ENCODE measurements around the gene SMARCAD1. TPM values are rescaled to one million over a fixed set of nuclear protein-coding genes. Genes with fewer than 3 reads are reported as not detected.

The SMARCAD1 gene
- total and polyA plus RNA-seq, 2 experiments from 2014 or later = 14.7 to 58.1 TPM

- no peak overlapping the region for H3K4me3 ChIP-seq
- no peaks in the 10 kb centered on the region for H3K9me2 ChIP-seq (replicated peaks; ENCODE audit: insufficient read depth)
- DNase-seq (ENCODE audit: low spot score) = no peak
- H3K27ac ChIP-seq = no peak overlapping the region
- no peaks in the 10 kb centered on the region for H3K4me1 ChIP-seq (ENCODE audit: insufficient read depth)
- no peaks in the 10 kb centered on the region for H3K36me3 ChIP-seq (replicated peaks; ENCODE audit: insufficient read depth, low read depth)
- H3K79me2 ChIP-seq = peaks cover 81% of the 10 kb centered on the region
- no peaks in the 10 kb centered on the region for H3K27me3 ChIP-seq
- WGBS (ENCODE audit: low lambda C conversion rate, missing lambda C conversion rate) = 97% methylated on average over 4 of the region's 4 CpGs
- TF ChIP-seq EZH2 (IDR thresholded peaks at IDR 0.05; ENCODE audit: borderline replicate concordance) (no peak), EZH2phosphoT487 (IDR thresholded peaks at IDR 0.05; ENCODE audit: low read depth, severe bottlenecking, unreplicated experiment) (no peak)
- TF ChIP-seq, protein P1, sequence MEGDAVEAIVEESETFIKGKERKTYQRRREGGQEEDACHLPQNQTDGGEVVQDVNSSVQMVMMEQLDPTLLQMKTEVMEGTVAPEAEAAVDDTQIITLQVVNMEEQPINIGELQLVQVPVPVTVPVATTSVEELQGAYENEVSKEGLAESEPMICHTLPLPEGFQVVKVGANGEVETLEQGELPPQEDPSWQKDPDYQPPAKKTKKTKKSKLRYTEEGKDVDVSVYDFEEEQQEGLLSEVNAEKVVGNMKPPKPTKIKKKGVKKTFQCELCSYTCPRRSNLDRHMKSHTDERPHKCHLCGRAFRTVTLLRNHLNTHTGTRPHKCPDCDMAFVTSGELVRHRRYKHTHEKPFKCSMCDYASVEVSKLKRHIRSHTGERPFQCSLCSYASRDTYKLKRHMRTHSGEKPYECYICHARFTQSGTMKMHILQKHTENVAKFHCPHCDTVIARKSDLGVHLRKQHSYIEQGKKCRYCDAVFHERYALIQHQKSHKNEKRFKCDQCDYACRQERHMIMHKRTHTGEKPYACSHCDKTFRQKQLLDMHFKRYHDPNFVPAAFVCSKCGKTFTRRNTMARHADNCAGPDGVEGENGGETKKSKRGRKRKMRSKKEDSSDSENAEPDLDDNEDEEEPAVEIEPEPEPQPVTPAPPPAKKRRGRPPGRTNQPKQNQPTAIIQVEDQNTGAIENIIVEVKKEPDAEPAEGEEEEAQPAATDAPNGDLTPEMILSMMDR (IDR thresholded peaks at IDR 0.05; ENCODE audit: poor library complexity) = no peak
- no peaks in the 10 kb centered on the region for H4K20me1 ChIP-seq (ENCODE audit: insufficient read depth, poor library complexity, severe bottlenecking)
- no peak overlapping the region for H2AFZ ChIP-seq
- H3K4me2 ChIP-seq = no peak overlapping the region
- H3K9me3 ChIP-seq (ENCODE audit: low read depth) = no peaks in the 10 kb centered on the region
These were observed 19.1 kb downstream of the SMARCAD1 start for GRCh38 chr4:94226763-94227162.

- Histone ChIP-seq H3K9me2 (replicated peaks; ENCODE audit: insufficient read depth) (no peaks in the 10 kb centered on the region), H3K36me3 (replicated peaks; ENCODE audit: insufficient read depth, low read depth) (no peaks in the 10 kb centered on the region), H3K79me2 (peaks cover 68% of the 10 kb centered on the region), H2AFZ (no peak overlapping the region), H3K4me2 (no peak overlapping the region), H3K4me3 (no peak overlapping the region), H3K9me3 (ENCODE audit: low read depth) (no peaks in the 10 kb centered on the region), H4K20me1 (ENCODE audit: insufficient read depth, poor library complexity, severe bottlenecking) (no peaks in the 10 kb centered on the region), H3K4me1 (ENCODE audit: insufficient read depth) (no peaks in the 10 kb centered on the region), H3K27ac (no peak overlapping the region), H3K27me3 (no peaks in the 10 kb centered on the region)
- no peak for TF ChIP-seq EZH2 (IDR thresholded peaks at IDR 0.05; ENCODE audit: borderline replicate concordance)
- no peak for TF ChIP-seq EZH2phosphoT487 (IDR thresholded peaks at IDR 0.05; ENCODE audit: low read depth, severe bottlenecking, unreplicated experiment)
- TF ChIP-seq, protein P1 (IDR thresholded peaks at IDR 0.05; ENCODE audit: poor library complexity) = no peak
- WGBS (ENCODE audit: low lambda C conversion rate, missing lambda C conversion rate) = 83% methylated on average over 5 of the region's 5 CpGs
- DNase-seq (ENCODE audit: low spot score) = no peak
These were observed 21.0 kb downstream of the SMARCAD1 start for GRCh38 chr4:94228493-94229216.

GRCh38 chr4:94232519-94232918 lies 24.9 kb downstream of the SMARCAD1 start:
- H3K4me3 ChIP-seq = no peak overlapping the region
- DNase-seq (ENCODE audit: low spot score) = no peak
- H2AFZ ChIP-seq = no peak overlapping the region
- H3K27me3 ChIP-seq = no peaks in the 10 kb centered on the region
- H3K9me3 ChIP-seq (ENCODE audit: low read depth) = no peaks in the 10 kb centered on the region
- no peaks in the 10 kb centered on the region for H4K20me1 ChIP-seq (ENCODE audit: insufficient read depth, poor library complexity, severe bottlenecking)
- H3K79me2 ChIP-seq = peaks cover 36% of the 10 kb centered on the region
- no peaks in the 10 kb centered on the region for H3K4me1 ChIP-seq (ENCODE audit: insufficient read depth)
- no peak overlapping the region for H3K4me2 ChIP-seq
- H3K36me3 ChIP-seq (replicated peaks; ENCODE audit: insufficient read depth, low read depth) = no peaks in the 10 kb centered on the region
- no peak overlapping the region for H3K27ac ChIP-seq
- TF ChIP-seq EZH2 (IDR thresholded peaks at IDR 0.05; ENCODE audit: borderline replicate concordance) (no peak), EZH2phosphoT487 (IDR thresholded peaks at IDR 0.05; ENCODE audit: low read depth, severe bottlenecking, unreplicated experiment) (no peak)
- TF ChIP-seq, protein P1 (IDR thresholded peaks at IDR 0.05; ENCODE audit: poor library complexity) = no peak
- H3K9me2 ChIP-seq (replicated peaks; ENCODE audit: insufficient read depth) = no peaks in the 10 kb centered on the region
- 98% methylated on average over 6 of the region's 6 CpGs for WGBS (ENCODE audit: low lambda C conversion rate, missing lambda C conversion rate)
